CD4-positive, alpha-beta T cell (primary cell): ENCODE results near the gene RUNX3. TPM values are rescaled to one million over a fixed set of nuclear protein-coding genes. Genes with fewer than 3 reads are reported as not detected.

Source experiments
- ATAC-seq: fragments of 200-7000 bp; cut with Tn5 transposase; one replicate; pipeline ENCODE4 v1.10.0; 2022; ENCODE audit warnings: mild to moderate bottlenecking; ENCODE audit not compliant: poor library complexity
- CTCF ChIA-PET: fragments of 350-600 bp; sonication (Branson Sonifier 250); formaldehyde crosslinking; loops from one replicate; lab custom pipeline; 2021; ENCODE audit warnings: antibody characterized with exemption, inconsistent platforms; lab: Charles Lee
- POLR2A ChIA-PET: fragments of 350-600 bp; sonication (Branson Sonifier 250); formaldehyde crosslinking; loops from one replicate; lab custom pipeline; 2021; ENCODE audit warnings: antibody characterized with exemption, inconsistent platforms; lab: Charles Lee
- DNase-seq, 14 experiments: peaks; one replicate each; pipeline ENCODE4 v3.0.0-alpha.2; 2013 to 2020; ENCODE audit warnings: mixed read lengths in 2 of 14
- H3K27ac ChIP-seq, 2 donors: one replicate each; pipeline versions ENCODE4 v1.5.1 to v1.7.0; 2013; ENCODE audit warnings: low read length in 2 of 2, low read depth in 1 of 2, mild to moderate bottlenecking in 1 of 2
- H3K27me3 ChIP-seq, 2 experiments: 1 replicate in 1 of 2; 2 replicates in 1 of 2; pipeline versions ENCODE4 v1.6.1 to v1.7.0; 2013; ENCODE audit warnings: low read length in 2 of 2, control low read depth in 1 of 2, mild to moderate bottlenecking in 1 of 2, moderate library complexity in 1 of 2; ENCODE audit not compliant: insufficient read depth in 2 of 2, control insufficient read depth in 1 of 2
- H3K36me3 ChIP-seq: one replicate; pipeline ENCODE4 v1.6.1; 2013; ENCODE audit warnings: low read length, control low read depth; ENCODE audit not compliant: insufficient read depth
- H3K4me1 ChIP-seq: one replicate; pipeline ENCODE4 v1.6.1; 2013; ENCODE audit warnings: low read length, control low read depth; ENCODE audit not compliant: insufficient read depth
- H3K4me3 ChIP-seq: one replicate; pipeline ENCODE4 v1.5.1; 2013; ENCODE audit warnings: mild to moderate bottlenecking, low read length, moderate library complexity
- H3K9me3 ChIP-seq, 2 experiments: 1 replicate in 1 of 2; 2 replicates in 1 of 2; pipeline versions ENCODE4 v1.6.1 to v1.7.0; 2013; ENCODE audit warnings: low read length in 2 of 2, mild to moderate bottlenecking in 2 of 2, control low read depth in 1 of 2, moderate library complexity in 1 of 2; ENCODE audit not compliant: control insufficient read depth in 1 of 2, insufficient read depth in 1 of 2
- H3K27ac Mint-ChIP-seq: one replicate; pipeline ENCODE4 v1.8.0; 2020; ENCODE audit warnings: mixed read lengths
- H3K27me3 Mint-ChIP-seq: one replicate; pipeline ENCODE4 v1.8.0; 2021; ENCODE audit warnings: mixed read lengths
- H3K36me3 Mint-ChIP-seq: one replicate; pipeline ENCODE4 v1.8.0; 2021; ENCODE audit warnings: low read depth, mixed read lengths
- H3K4me1 Mint-ChIP-seq: one replicate; pipeline ENCODE4 v1.8.0; 2021; ENCODE audit warnings: low read depth, mixed read lengths
- H3K4me3 Mint-ChIP-seq: one replicate; pipeline ENCODE4 v1.8.0; 2020; ENCODE audit warnings: mild to moderate bottlenecking, mixed read lengths
- H3K9me3 Mint-ChIP-seq: one replicate; pipeline ENCODE4 v1.8.0; 2020; ENCODE audit warnings: mixed read lengths
- intact Hi-C, 2 experiments: fragments of 100-400 bp; cut with DNase I in 1 of 2; cut with micrococcal nuclease in 1 of 2; formaldehyde crosslinking; loops; one replicate each; pipeline versions ENCODE4 v1.15.1 to v1.9.0; 2023 to 2025; cut with DNase I, micrococcal nuclease
- total RNA-seq, 174 experiments: library from RNA in 2 of 174; stranded (reverse) in 2 of 174; gene quantifications; one replicate each; pipeline ENCODE4 v1.2.3 and lab custom pipeline; 2021 to 2026
- TF ChIP-seq, protein P1 (sequence below): fragments of 200-600 bp; IDR thresholded peaks from one replicate; pipeline ENCODE4 v1.8.0; 2022; ENCODE audit warnings: antibody characterized with exemption, mild to moderate bottlenecking

RUNX3 gene
- total RNA-seq, 2 experiments from 2014 or later = 202 to 209 TPM

DNA sequence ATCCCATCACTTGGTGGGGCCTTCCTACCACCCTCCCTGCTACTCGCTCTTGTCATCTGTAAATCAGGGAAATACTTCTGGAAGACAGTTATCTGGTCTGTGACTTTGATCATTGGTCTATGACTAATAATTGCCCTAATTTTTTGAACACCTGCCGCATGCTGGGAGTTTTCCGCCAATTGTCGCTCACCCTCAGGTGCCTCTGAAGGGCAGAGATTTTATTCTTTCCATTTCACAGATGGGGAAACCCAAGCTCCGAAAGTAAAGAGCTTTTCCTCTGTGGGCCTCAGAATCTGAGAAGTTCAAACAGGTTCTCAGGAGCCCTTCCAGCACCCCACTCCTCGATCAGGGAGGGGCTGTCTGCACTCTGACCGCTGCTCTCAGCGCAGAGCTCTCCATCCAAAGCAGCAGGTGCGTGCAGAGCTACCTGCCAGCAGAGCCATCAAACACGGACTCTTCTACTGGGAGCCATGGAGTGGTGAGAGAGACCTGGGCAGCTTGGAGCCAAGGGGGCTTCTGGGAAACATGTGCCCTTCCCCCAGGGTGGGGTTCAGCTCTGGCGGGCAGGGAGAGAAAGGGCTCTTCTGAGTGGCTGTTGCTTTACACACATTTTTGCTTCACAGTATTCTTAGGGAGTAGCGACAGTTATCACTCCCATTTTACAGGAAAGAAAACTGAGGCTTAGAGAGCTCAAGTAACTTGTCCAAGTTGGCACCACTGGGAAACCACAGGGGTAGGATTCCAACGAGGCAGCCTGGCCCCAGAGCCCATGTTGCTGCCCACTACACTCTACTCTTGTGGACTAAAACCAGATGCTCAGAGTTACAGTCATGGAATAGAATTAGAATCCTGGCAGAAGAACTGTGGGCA is 5.8 kb upstream of the RUNX3 start:
- H3K9me3 Mint-ChIP-seq = no peaks in the 10 kb centered on the region
- no peaks in the 10 kb centered on the region for H3K36me3 Mint-ChIP-seq
- H3K27me3 Mint-ChIP-seq = no peaks in the 10 kb centered on the region
- Histone ChIP-seq H3K27ac (no peak overlapping the region), H3K9me3 (no peaks in the 10 kb centered on the region), H3K4me3 (no peak overlapping the region), H3K36me3 (peaks cover 4% of the 10 kb centered on the region), H3K27me3 (no peaks in the 10 kb centered on the region), H3K4me1 (peaks cover 34% of the 10 kb centered on the region)
- no peak overlapping the region for H3K4me3 Mint-ChIP-seq
- ChIA-PET CTCF (no interaction called here), POLR2A (interaction anchor here (1.0 to 1.3 kb wide), 4 partner anchors 10 to 29 kb away, joined by 3 to 4 read pairs (median 3); no protein-coding TSS in a partner anchor)
- TF ChIP-seq, protein P1, sequence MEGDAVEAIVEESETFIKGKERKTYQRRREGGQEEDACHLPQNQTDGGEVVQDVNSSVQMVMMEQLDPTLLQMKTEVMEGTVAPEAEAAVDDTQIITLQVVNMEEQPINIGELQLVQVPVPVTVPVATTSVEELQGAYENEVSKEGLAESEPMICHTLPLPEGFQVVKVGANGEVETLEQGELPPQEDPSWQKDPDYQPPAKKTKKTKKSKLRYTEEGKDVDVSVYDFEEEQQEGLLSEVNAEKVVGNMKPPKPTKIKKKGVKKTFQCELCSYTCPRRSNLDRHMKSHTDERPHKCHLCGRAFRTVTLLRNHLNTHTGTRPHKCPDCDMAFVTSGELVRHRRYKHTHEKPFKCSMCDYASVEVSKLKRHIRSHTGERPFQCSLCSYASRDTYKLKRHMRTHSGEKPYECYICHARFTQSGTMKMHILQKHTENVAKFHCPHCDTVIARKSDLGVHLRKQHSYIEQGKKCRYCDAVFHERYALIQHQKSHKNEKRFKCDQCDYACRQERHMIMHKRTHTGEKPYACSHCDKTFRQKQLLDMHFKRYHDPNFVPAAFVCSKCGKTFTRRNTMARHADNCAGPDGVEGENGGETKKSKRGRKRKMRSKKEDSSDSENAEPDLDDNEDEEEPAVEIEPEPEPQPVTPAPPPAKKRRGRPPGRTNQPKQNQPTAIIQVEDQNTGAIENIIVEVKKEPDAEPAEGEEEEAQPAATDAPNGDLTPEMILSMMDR = no peak
- H3K4me1 Mint-ChIP-seq = peaks cover 25% of the 10 kb centered on the region
- intact Hi-C loops = no loop called here
- ATAC-seq (no peak), DNase-seq (no peak)
- no peak overlapping the region for H3K27ac Mint-ChIP-seq

- H3K9me3 Mint-ChIP-seq = no peaks in the 10 kb centered on the region
- Histone ChIP-seq H3K36me3 (peaks cover 4% of the 10 kb centered on the region), H3K9me3 (no peaks in the 10 kb centered on the region), H3K4me3 (no peak overlapping the region), H3K27ac (no peak overlapping the region), H3K27me3 (no peaks in the 10 kb centered on the region), H3K4me1 (peaks cover 40% of the 10 kb centered on the region)
- no peak for ATAC-seq
- DNase-seq = no peak
- no peak overlapping the region for H3K27ac Mint-ChIP-seq
- H3K27me3 Mint-ChIP-seq = no peaks in the 10 kb centered on the region
- H3K4me1 Mint-ChIP-seq = peaks cover 30% of the 10 kb centered on the region
- ChIA-PET CTCF (no interaction called here), POLR2A (interaction anchor here (1.0 to 1.3 kb wide), 4 partner anchors 9 to 30 kb away, joined by 3 to 4 read pairs (median 3); no protein-coding TSS in a partner anchor)
- intact Hi-C loops = no loop called here
- H3K36me3 Mint-ChIP-seq = no peaks in the 10 kb centered on the region
- TF ChIP-seq, protein P1 = no peak
- no peak overlapping the region for H3K4me3 Mint-ChIP-seq
Measured at GRCh38 chr1:24935196-24935526, 5.1 kb upstream of the RUNX3 start.

GRCh38 chr1:24934310-24935195 is 4.5 kb upstream of the RUNX3 start:
- Histone ChIP-seq H3K36me3 (peaks cover 4% of the 10 kb centered on the region), H3K9me3 (no peaks in the 10 kb centered on the region), H3K4me3 (no peak overlapping the region), H3K4me1 (peaks cover 40% of the 10 kb centered on the region), H3K27me3 (no peaks in the 10 kb centered on the region), H3K27ac (no peak overlapping the region)
- Mint-ChIP-seq H3K4me3 (peak overlapping the region; percentile 62), H3K27me3 (no peaks in the 10 kb centered on the region), H3K27ac (no peak overlapping the region), H3K36me3 (no peaks in the 10 kb centered on the region), H3K4me1 (peaks cover 25% of the 10 kb centered on the region), H3K9me3 (no peaks in the 10 kb centered on the region)
- TF ChIP-seq, protein P1 = no peak
- CTCF ChIA-PET = no interaction called here
- ATAC-seq (no peak), DNase-seq (no peak)
- POLR2A ChIA-PET = interaction anchor here (1.0 to 1.3 kb wide), 4 partner anchors 9 to 88 kb away, joined by 3 to 4 read pairs (median 4); no protein-coding TSS in a partner anchor
- intact Hi-C loops = loop anchor here (5.0 kb wide), 4 partner anchors 213 to 292 kb away; partner anchors contain the start of gene SRRM1 (in 1 of the 2)
